Keratinocyte (primary cell): ENCODE measurements around the gene ETV3L. TPM values are rescaled to one million over a fixed set of nuclear protein-coding genes. Genes with fewer than 3 reads are reported as not detected.
"Not testable (repeated sequence)": the region's sequence is repeated elsewhere in the genome, so short reads cannot be mapped to it uniquely, and the experiment has no call there.

Experiments
- DNase-seq: peaks from one replicate; pipeline ENCODE4 v3.0.0-alpha.2; 2011; ENCODE audit warnings: low read depth, missing footprints, low spot score
- FAIRE-seq: peaks from 2 replicates; lab custom pipeline; 2011; peaks lifted over from hg19 to GRCh38; lab: Jason Lieb, UNC
- H2AFZ ChIP-seq: 2 replicates; pipeline ENCODE4 v1.6.0; 2012; ENCODE audit warnings: low read length, control low read depth, inconsistent platforms; ENCODE audit not compliant: control insufficient read depth
- H3K27ac ChIP-seq: 2 replicates; pipeline ENCODE4 v1.5.1; 2011; ENCODE audit warnings: low read length; ENCODE audit not compliant: control insufficient read depth, insufficient read depth
- H3K27me3 ChIP-seq: 3 replicates; pipeline ENCODE4 v1.6.0; 2011; ENCODE audit warnings: low read length; ENCODE audit not compliant: control insufficient read depth, insufficient read depth; ENCODE audit errors: extremely low read depth
- H3K36me3 ChIP-seq, 2 experiments: 2 replicates in 1 of 2; 3 replicates in 1 of 2; pipeline ENCODE4 v1.5.1; 2011; ENCODE audit warnings: low read length in 2 of 2, mild to moderate bottlenecking in 1 of 2; ENCODE audit not compliant: control insufficient read depth in 2 of 2, insufficient read depth in 2 of 2; ENCODE audit errors: extremely low read depth in 1 of 2
- H3K4me1 ChIP-seq: 3 replicates; pipeline ENCODE4 v1.5.1; 2011; ENCODE audit warnings: low read length; ENCODE audit not compliant: control insufficient read depth, insufficient read depth; ENCODE audit errors: extremely low read depth
- H3K4me2 ChIP-seq: 3 replicates; pipeline ENCODE4 v1.6.0; 2011; ENCODE audit warnings: low read depth, low read length; ENCODE audit not compliant: control insufficient read depth, insufficient read depth; ENCODE audit errors: extremely low read depth
- H3K4me3 ChIP-seq, 3 experiments: fragments of 200-600 bp in 1 of 3; sonication (generic) in 1 of 3; 2 replicates in 2 of 3; 3 replicates in 1 of 3; pipeline ENCODE4 v1.5.1; 2011 to 2016; ENCODE audit warnings: low read length in 3 of 3, mild to moderate bottlenecking in 3 of 3, control low read depth in 2 of 3, inconsistent platforms in 1 of 3, low read depth in 1 of 3, mixed read lengths in 1 of 3, mixed run types in 1 of 3, moderate library complexity in 1 of 3; ENCODE audit not compliant: control insufficient read depth in 2 of 3, insufficient read depth in 2 of 3; ENCODE audit errors: extremely low read depth in 1 of 3
- H3K79me2 ChIP-seq: 2 replicates; pipeline ENCODE4 v1.6.0; 2012; ENCODE audit warnings: low read length; ENCODE audit not compliant: control insufficient read depth, insufficient read depth
- H3K9ac ChIP-seq: 3 replicates; pipeline ENCODE4 v1.6.0; 2011; ENCODE audit warnings: low read length; ENCODE audit not compliant: control insufficient read depth, insufficient read depth; ENCODE audit errors: extremely low read depth
- H3K9me1 ChIP-seq: 3 replicates; pipeline ENCODE4 v1.6.0; 2011; ENCODE audit warnings: low read length; ENCODE audit not compliant: control insufficient read depth, insufficient read depth; ENCODE audit errors: extremely low read depth
- H3K9me3 ChIP-seq: 2 replicates; pipeline ENCODE4 v1.5.1; 2012; ENCODE audit warnings: low read depth, low read length; ENCODE audit not compliant: control insufficient read depth
- H4K20me1 ChIP-seq: 3 replicates; pipeline ENCODE4 v1.6.0; 2011; ENCODE audit warnings: low read length; ENCODE audit not compliant: control insufficient read depth, insufficient read depth; ENCODE audit errors: extremely low read depth
- CTCF ChIP-seq, 3 experiments: IDR thresholded peaks in 1 of 3; conservative IDR thresholded peaks in 1 of 3; optimal IDR thresholded peaks in 1 of 3; 2 replicates in 2 of 3; 3 replicates in 1 of 3; pipeline versions ENCODE3 to v1.5.1; 2011; ENCODE audit warnings: low read length in 3 of 3, mild to moderate bottlenecking in 3 of 3, moderate library complexity in 2 of 3, control low read depth in 1 of 3, inconsistent platforms in 1 of 3; ENCODE audit not compliant: insufficient read depth in 2 of 3; ENCODE audit errors: extremely low read depth in 1 of 3
- EZH2 ChIP-seq: IDR thresholded peaks from one replicate; pipeline ENCODE4 v1.6.1; 2012; ENCODE audit warnings: inconsistent platforms, mild to moderate bottlenecking, low read length, moderate library complexity
- dilution Hi-C: fragments of 300-500 bp; cut with MboI; formaldehyde crosslinking; loops from one replicate; pipeline ENCODE4 v1.7.0; 2020; ENCODE audit warnings: low sequenced_read_pairs; ENCODE audit not compliant: extremely low pct_ligation_motif_present
- polyA plus RNA-seq, 5 experiments: library from polyadenylated mRNA; depleted of rRNA in 3 of 5; stranded (reverse) in 3 of 5; stranded (forward) in 1 of 5; unstranded in 1 of 5; fragments of >200 nt; gene quantifications; 1 replicate in 1 of 5; 2 replicates in 3 of 5; 3 replicates in 1 of 5; pipeline versions ENCODE4 v1.2.1 to v1.2.3, GENCODE V29; 2011 to 2012; ENCODE audit warnings: missing spikeins in 2 of 5, low read depth in 1 of 5, low replicate concordance in 1 of 5

Gene ETV3L
- polyA plus RNA-seq, 1 donor (not counting 4 experiments of a cell fraction or from before 2014, with no cell fraction given), result not detected

- Histone ChIP-seq H3K36me3 (no peaks in the 10 kb centered on the region), H3K9ac (no peak overlapping the region), H3K4me2 (peak overlapping the region; percentile 69), H3K4me1 (peaks cover 4% of the 10 kb centered on the region), H2AFZ (peak overlapping the region; percentile 77), H3K9me3 (no peaks in the 10 kb centered on the region), H3K79me2 (no peaks in the 10 kb centered on the region), H3K9me1 (no peaks in the 10 kb centered on the region), H3K27ac (no peak overlapping the region), H4K20me1 (no peaks in the 10 kb centered on the region), H3K27me3 (no peaks in the 10 kb centered on the region), H3K4me3 (no peak overlapping the region)
- DNase-seq (peak; percentile 4), FAIRE-seq (peak; percentile 90)
- dilution Hi-C loops, result no loop called here
- TF ChIP-seq EZH2, result no peak
- TF ChIP-seq CTCF (optimal IDR thresholded peaks at IDR 0.05 in 1 of 3, IDR thresholded peaks at IDR 0.05 in 1 of 3, conservative IDR thresholded peaks at IDR 0.05 in 1 of 3; ENCODE audit: extremely low read depth in 1 of 3, insufficient read depth in 2 of 3, low read length in 3 of 3), result peak; percentile 61 to 79 (median 65)
Measured at GRCh38 chr1:157073944-157074685, 25.5 kb downstream of the ETV3L start.

- peaks cover 4% of the 10 kb centered on the region for H3K4me1 ChIP-seq
- H3K27ac ChIP-seq, result no peak overlapping the region
- no peak overlapping the region for H3K4me3 ChIP-seq
- H3K9me1 ChIP-seq, result no peaks in the 10 kb centered on the region
- no peak overlapping the region for H2AFZ ChIP-seq
- H3K4me2 ChIP-seq, result no peak overlapping the region
- no peak for DNase-seq
- H3K9me3 ChIP-seq, result no peaks in the 10 kb centered on the region
- peaks cover 7% of the 10 kb centered on the region for H3K27me3 ChIP-seq
- dilution Hi-C loops, result no loop called here
- no peak overlapping the region for H3K9ac ChIP-seq
- no peaks in the 10 kb centered on the region for H3K36me3 ChIP-seq
- no peak for FAIRE-seq
- H3K79me2 ChIP-seq, result no peaks in the 10 kb centered on the region
- H4K20me1 ChIP-seq, result no peaks in the 10 kb centered on the region
- no peak for TF ChIP-seq CTCF (optimal IDR thresholded peaks at IDR 0.05 in 1 of 3, IDR thresholded peaks at IDR 0.05 in 1 of 3, conservative IDR thresholded peaks at IDR 0.05 in 1 of 3; ENCODE audit: extremely low read depth in 1 of 3, insufficient read depth in 2 of 3, low read length in 3 of 3)
- TF ChIP-seq EZH2, result no peak
Measured at GRCh38 chr1:157069601-157070000, 30.0 kb downstream of the ETV3L start.

DNA sequence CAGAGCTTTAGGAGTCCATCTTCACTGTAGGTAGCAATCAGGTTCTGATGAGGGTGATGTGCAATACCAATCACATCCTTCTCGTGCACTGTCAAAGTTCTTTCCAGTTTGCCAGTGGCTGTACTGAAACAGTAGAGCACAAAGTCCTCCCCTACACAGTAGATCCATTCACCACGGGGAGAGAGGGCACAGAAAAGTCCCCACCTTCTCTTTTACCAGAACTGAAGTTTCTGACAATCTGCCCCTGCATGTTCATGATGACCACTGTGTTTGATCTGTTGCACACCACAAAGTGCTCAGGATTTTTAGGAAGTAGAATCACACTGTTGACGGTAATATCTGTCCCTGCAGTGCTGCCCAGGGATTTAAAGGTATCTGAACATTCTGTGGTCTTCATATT lies 40.4 kb downstream of the ETV3L start:
- dilution Hi-C loops, H3K4me3 ChIP-seq, H3K4me1 ChIP-seq, H3K9me1 ChIP-seq, H3K4me2 ChIP-seq, H3K9me3 ChIP-seq, H3K27me3 ChIP-seq, H3K9ac ChIP-seq, H3K36me3 ChIP-seq, H4K20me1 ChIP-seq, H3K27ac ChIP-seq, H3K79me2 ChIP-seq, DNase-seq, H2AFZ ChIP-seq: not testable (repeated sequence)
- FAIRE-seq, result peak; percentile 62
